GM12878 (cell line): ENCODE measurements around the gene MYCBP2. TPM values are rescaled to one million over a fixed set of nuclear protein-coding genes. Genes with fewer than 3 reads are reported as not detected.

Experiments
- BRCA1 ChIP-seq: IDR thresholded peaks from 2 replicates; pipeline ENCODE4 v1.6.1; 2011; ENCODE audit warnings: low read depth, low read length, improper control_type of control experiment
- CBFB ChIP-seq: IDR thresholded peaks from 2 replicates; pipeline ENCODE4 v1.6.1; 2016; ENCODE audit warnings: antibody characterized with exemption, low read depth
- CHD2 ChIP-seq: IDR thresholded peaks from 2 replicates; pipeline ENCODE4 v1.6.1; 2011; ENCODE audit warnings: low read depth, low read length, improper control_type of control experiment, borderline replicate concordance
- GABPA ChIP-seq: IDR thresholded peaks from 2 replicates; pipeline ENCODE4 v1.6.1; 2014; ENCODE audit warnings: antibody characterized with exemption, low read depth, mild to moderate bottlenecking, inconsistent platforms
- HCFC1 ChIP-seq: fragments of 150-350 bp; IDR thresholded peaks from 2 replicates; pipeline ENCODE4 v1.6.1; 2014; ENCODE audit warnings: low read length
- IRF4 ChIP-seq: IDR thresholded peaks from 2 replicates; pipeline ENCODE4 v1.6.1; 2011; ENCODE audit warnings: low read depth, low read length
- JUNB ChIP-seq: IDR thresholded peaks from 2 replicates; pipeline ENCODE4 v1.6.1; 2016; ENCODE audit warnings: antibody characterized with exemption, mild to moderate bottlenecking
- KLF5 ChIP-seq: fragments of 450-650 bp; IDR thresholded peaks from 2 replicates; pipeline ENCODE4 v1.6.1; 2014; ENCODE audit warnings: mild to moderate bottlenecking; ENCODE audit not compliant: partially characterized antibody
- MEF2A ChIP-seq: IDR thresholded peaks from 2 replicates; pipeline ENCODE4 v1.6.1; 2011; ENCODE audit warnings: low read depth, mild to moderate bottlenecking, low read length, moderate library complexity; ENCODE audit not compliant: insufficient read depth
- NFYB ChIP-seq: IDR thresholded peaks from 2 replicates; pipeline ENCODE4 v1.6.1; 2011; ENCODE audit warnings: low read depth, mild to moderate bottlenecking, low read length, improper control_type of control experiment, moderate library complexity; ENCODE audit not compliant: insufficient read depth
- POLR2AphosphoS5 ChIP-seq: IDR thresholded peaks from 2 replicates; pipeline ENCODE4 v1.6.1; 2011; ENCODE audit warnings: mild to moderate bottlenecking, low read length, inconsistent platforms
- RCOR1 ChIP-seq: conservative IDR thresholded peaks from 2 replicates; pipeline ENCODE4 v1.6.1; 2012; ENCODE audit warnings: low read depth, low read length, improper control_type of control experiment
- SP1 ChIP-seq: IDR thresholded peaks from one replicate; pipeline ENCODE4 v1.6.1; 2011; ENCODE audit warnings: low read depth, low read length
- SPI1 ChIP-seq: IDR thresholded peaks from 2 replicates; pipeline ENCODE4 v1.6.1; 2011; ENCODE audit warnings: low read depth, mild to moderate bottlenecking, low read length, moderate library complexity, borderline replicate concordance; ENCODE audit not compliant: insufficient read depth
- SUPT20H ChIP-seq: IDR thresholded peaks from 2 replicates; pipeline ENCODE4 v1.6.1; 2011; ENCODE audit warnings: low read depth, mild to moderate bottlenecking, low read length, moderate library complexity, borderline replicate concordance; ENCODE audit not compliant: control insufficient read depth
- YY1 ChIP-seq: IDR thresholded peaks from 2 replicates; pipeline ENCODE4 v1.6.1; 2011; ENCODE audit warnings: low read depth, mild to moderate bottlenecking, low read length
- ZBED1 ChIP-seq: IDR thresholded peaks from 2 replicates; pipeline ENCODE4 v1.6.1; 2016; ENCODE audit warnings: borderline replicate concordance
- ZNF217 ChIP-seq: fragments of 450-650 bp; IDR thresholded peaks from 2 replicates; pipeline ENCODE4 v1.6.1; 2017; ENCODE audit warnings: antibody characterized with exemption, mild to moderate bottlenecking
- ZNF622 ChIP-seq: fragments of 450-650 bp; IDR thresholded peaks from 2 replicates; pipeline ENCODE4 v1.6.1; 2017; ENCODE audit warnings: mild to moderate bottlenecking, inconsistent platforms
- polyA plus RNA-seq, 11 experiments: library from polyadenylated mRNA; depleted of rRNA in 4 of 11; unstranded in 6 of 11; stranded (reverse) in 5 of 11; fragments of >200 nt; fragmentation: Nextera tagmentation in 4 of 11; fragmentation: Illumina TruSeq in 1 of 11; extraction: Ambion mirVana in 4 of 11; extraction: Trizol in 1 of 11; gene quantifications; 1 replicate in 1 of 11; 2 replicates in 10 of 11; pipeline versions ENCODE4 v1.2.1 to v1.2.3, GENCODE V29; 2011 to 2016; ENCODE audit warnings: inconsistent platforms in 2 of 11, missing spikeins in 2 of 11, low read depth in 1 of 11
- total RNA-seq, 4 experiments: library from RNA; depleted of rRNA in 3 of 4; stranded (reverse); fragments of >200 nt in 3 of 4; fragmentation: Illumina TruSeq in 1 of 4; extraction: Trizol in 1 of 4; gene quantifications; 2 replicates each; pipeline versions ENCODE4 v1.2.1 to v1.2.3, GENCODE V29; 2013 to 2021
- TF ChIP-seq, protein P1 (sequence below): fragments of 450-650 bp; IDR thresholded peaks from 2 replicates; pipeline ENCODE4 v1.6.1; 2017; ENCODE audit warnings: mild to moderate bottlenecking
- TF ChIP-seq, protein P2 (sequence below): IDR thresholded peaks from 2 replicates; pipeline ENCODE4 v1.6.1; 2011; ENCODE audit warnings: low read depth, mild to moderate bottlenecking, low read length, moderate library complexity, borderline replicate concordance; ENCODE audit errors: extremely low read depth
- TF ChIP-seq, protein P3 (sequence below): IDR thresholded peaks from 2 replicates; pipeline ENCODE4 v1.6.1; 2012; ENCODE audit warnings: improper control_type of control experiment, low read depth, low read length; ENCODE audit not compliant: insufficient replicate concordance
- TF ChIP-seq, protein P4 (sequence below): IDR thresholded peaks from 2 replicates; pipeline ENCODE4 v1.6.1; 2011; ENCODE audit warnings: mild to moderate bottlenecking, low read depth, low read length, moderate library complexity; ENCODE audit not compliant: insufficient replicate concordance

Gene MYCBP2
- total and polyA plus RNA-seq, 10 of the 15 experiments (the other 5 are each of a cell fraction or from before 2014, with no cell fraction given): 51.9 to 152 (median 98.2) TPM

DNA sequence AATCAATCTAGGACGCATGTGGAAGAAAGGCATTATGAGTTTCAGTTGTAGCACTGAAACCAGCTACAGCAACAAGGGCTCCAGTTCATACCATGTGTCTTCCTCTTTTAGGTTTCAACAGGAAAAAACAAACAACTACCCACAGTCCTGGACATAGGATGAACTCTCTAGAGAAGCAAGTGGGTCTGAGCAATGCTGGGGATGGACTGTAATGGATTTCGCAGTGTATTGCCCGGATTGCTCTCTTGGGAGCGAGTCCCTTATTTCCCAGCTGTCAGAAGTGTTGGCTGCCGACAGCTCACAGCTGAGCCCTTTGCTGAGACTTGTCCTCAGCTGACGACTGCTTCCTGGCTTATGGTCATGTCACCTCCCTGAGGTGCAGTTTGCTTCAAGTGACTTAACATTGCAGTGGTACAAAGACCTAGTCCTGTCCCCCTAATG is 12.1 kb upstream of the MYCBP2 start (continued):
- TF ChIP-seq JUNB (no peak), CBFB (no peak; the same call in 1 of the 2 replicates), IRF4 (0 out of 2 replicates have a peak, but pooled peaks have one; percentile 30), SP1 (no peak), POLR2AphosphoS5 (peak; percentile 51; the same call in 1 of the 2 replicates), ZBED1 (no peak), GABPA (no peak), RCOR1 (no peak), ZNF622 (no peak), SPI1 (peak; percentile 90), ZNF217 (no peak), CHD2 (no peak), MEF2A (0 out of 2 replicates have a peak, but pooled peaks have one; percentile 33), SUPT20H (no peak), BRCA1 (no peak), KLF5 (no peak), YY1 (no peak), HCFC1 (no peak), NFYB (no peak)
- TF ChIP-seq, protein P1, sequence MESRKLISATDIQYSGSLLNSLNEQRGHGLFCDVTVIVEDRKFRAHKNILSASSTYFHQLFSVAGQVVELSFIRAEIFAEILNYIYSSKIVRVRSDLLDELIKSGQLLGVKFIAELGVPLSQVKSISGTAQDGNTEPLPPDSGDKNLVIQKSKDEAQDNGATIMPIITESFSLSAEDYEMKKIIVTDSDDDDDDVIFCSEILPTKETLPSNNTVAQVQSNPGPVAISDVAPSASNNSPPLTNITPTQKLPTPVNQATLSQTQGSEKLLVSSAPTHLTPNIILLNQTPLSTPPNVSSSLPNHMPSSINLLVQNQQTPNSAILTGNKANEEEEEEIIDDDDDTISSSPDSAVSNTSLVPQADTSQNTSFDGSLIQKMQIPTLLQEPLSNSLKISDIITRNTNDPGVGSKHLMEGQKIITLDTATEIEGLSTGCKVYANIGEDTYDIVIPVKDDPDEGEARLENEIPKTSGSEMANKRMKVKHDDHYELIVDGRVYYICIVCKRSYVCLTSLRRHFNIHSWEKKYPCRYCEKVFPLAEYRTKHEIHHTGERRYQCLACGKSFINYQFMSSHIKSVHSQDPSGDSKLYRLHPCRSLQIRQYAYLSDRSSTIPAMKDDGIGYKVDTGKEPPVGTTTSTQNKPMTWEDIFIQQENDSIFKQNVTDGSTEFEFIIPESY: no peak
- TF ChIP-seq, protein P2, sequence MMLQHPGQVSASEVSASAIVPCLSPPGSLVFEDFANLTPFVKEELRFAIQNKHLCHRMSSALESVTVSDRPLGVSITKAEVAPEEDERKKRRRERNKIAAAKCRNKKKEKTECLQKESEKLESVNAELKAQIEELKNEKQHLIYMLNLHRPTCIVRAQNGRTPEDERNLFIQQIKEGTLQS: no peak
- TF ChIP-seq, protein P3, sequence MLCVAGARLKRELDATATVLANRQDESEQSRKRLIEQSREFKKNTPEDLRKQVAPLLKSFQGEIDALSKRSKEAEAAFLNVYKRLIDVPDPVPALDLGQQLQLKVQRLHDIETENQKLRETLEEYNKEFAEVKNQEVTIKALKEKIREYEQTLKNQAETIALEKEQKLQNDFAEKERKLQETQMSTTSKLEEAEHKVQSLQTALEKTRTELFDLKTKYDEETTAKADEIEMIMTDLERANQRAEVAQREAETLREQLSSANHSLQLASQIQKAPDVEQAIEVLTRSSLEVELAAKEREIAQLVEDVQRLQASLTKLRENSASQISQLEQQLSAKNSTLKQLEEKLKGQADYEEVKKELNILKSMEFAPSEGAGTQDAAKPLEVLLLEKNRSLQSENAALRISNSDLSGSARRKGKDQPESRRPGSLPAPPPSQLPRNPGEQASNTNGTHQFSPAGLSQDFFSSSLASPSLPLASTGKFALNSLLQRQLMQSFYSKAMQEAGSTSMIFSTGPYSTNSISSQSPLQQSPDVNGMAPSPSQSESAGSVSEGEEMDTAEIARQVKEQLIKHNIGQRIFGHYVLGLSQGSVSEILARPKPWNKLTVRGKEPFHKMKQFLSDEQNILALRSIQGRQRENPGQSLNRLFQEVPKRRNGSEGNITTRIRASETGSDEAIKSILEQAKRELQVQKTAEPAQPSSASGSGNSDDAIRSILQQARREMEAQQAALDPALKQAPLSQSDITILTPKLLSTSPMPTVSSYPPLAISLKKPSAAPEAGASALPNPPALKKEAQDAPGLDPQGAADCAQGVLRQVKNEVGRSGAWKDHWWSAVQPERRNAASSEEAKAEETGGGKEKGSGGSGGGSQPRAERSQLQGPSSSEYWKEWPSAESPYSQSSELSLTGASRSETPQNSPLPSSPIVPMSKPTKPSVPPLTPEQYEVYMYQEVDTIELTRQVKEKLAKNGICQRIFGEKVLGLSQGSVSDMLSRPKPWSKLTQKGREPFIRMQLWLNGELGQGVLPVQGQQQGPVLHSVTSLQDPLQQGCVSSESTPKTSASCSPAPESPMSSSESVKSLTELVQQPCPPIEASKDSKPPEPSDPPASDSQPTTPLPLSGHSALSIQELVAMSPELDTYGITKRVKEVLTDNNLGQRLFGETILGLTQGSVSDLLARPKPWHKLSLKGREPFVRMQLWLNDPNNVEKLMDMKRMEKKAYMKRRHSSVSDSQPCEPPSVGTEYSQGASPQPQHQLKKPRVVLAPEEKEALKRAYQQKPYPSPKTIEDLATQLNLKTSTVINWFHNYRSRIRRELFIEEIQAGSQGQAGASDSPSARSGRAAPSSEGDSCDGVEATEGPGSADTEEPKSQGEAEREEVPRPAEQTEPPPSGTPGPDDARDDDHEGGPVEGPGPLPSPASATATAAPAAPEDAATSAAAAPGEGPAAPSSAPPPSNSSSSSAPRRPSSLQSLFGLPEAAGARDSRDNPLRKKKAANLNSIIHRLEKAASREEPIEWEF: no peak
- TF ChIP-seq, protein P4, sequence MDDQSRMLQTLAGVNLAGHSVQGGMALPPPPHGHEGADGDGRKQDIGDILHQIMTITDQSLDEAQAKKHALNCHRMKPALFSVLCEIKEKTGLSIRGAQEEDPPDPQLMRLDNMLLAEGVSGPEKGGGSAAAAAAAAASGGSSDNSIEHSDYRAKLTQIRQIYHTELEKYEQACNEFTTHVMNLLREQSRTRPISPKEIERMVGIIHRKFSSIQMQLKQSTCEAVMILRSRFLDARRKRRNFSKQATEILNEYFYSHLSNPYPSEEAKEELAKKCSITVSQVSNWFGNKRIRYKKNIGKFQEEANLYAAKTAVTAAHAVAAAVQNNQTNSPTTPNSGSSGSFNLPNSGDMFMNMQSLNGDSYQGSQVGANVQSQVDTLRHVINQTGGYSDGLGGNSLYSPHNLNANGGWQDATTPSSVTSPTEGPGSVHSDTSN: peak; percentile 26
